ENCODE data around the gene CNTLN.
"Not testable (repeated sequence)": the region's sequence is repeated elsewhere in the genome, so short reads cannot be mapped to it uniquely, and the experiment has no call there.

The CNTLN gene

GRCh38 chr9:17521100-17521855, 386.4 kb downstream of the CNTLN start:
- DNase-seq: no peak

GRCh38 chr9:17526726-17527125, 391.9 kb downstream of the CNTLN start:
- not testable (repeated sequence) for DNase-seq

- no peak for DNase-seq
These were observed 394.0 kb downstream of the CNTLN start for GRCh38 chr9:17528859-17529258.

- DNase-seq: no peak
These were observed 396.9 kb downstream of the CNTLN start for GRCh38 chr9:17531642-17532254.

GRCh38 chr9:17532461-17532860, 397.6 kb downstream of the CNTLN start:
- no peak for DNase-seq

GRCh38 chr9:17535176-17535575, 400.3 kb downstream of the CNTLN start:
- DNase-seq: no peak

- no peak for DNase-seq
These were observed 401.2 kb downstream of the CNTLN start for GRCh38 chr9:17536027-17536426.

- DNase-seq: no peak
These were observed 416.2 kb downstream of the CNTLN start for GRCh38 chr9:17551023-17551422.

Measured in CD4-positive, alpha-beta T cell treated with Interleukin-15 for 1 hour (primary cell).